Testis (tissue), 3 donors: ENCODE data around the gene CCDC178. TPM values are rescaled to one million over a fixed set of nuclear protein-coding genes. Genes with fewer than 3 reads are reported as not detected.
A peak's percentile ranks its signal among the peaks of the same experiment; 100 is the strongest.

ENCODE experiments used
- DNase-seq: peaks from one replicate; pipeline ENCODE4 v3.0.0-alpha.2; 2019
- H3K27ac ChIP-seq, 2 donors: fragments of 200-600 bp; sonication (generic); one replicate each; pipeline ENCODE4 v1.5.1; 2019
- H3K27me3 ChIP-seq: fragments of 200-600 bp; sonication (generic); one replicate; pipeline ENCODE4 v1.5.1; 2019
- H3K36me3 ChIP-seq: fragments of 200-600 bp; sonication (generic); one replicate; pipeline ENCODE4 v1.5.1; 2017; ENCODE audit warnings: low read depth; ENCODE audit errors: missing control alignments
- H3K4me1 ChIP-seq: fragments of 200-600 bp; sonication (generic); one replicate; pipeline ENCODE4 v1.5.1; 2019
- H3K4me3 ChIP-seq, 2 donors: fragments of 200-600 bp; sonication (generic); one replicate each; pipeline ENCODE4 v1.5.1; 2017 to 2019
- H3K9me3 ChIP-seq: fragments of 200-600 bp; sonication (generic); one replicate; pipeline ENCODE4 v1.5.1; 2017
- POLR2A ChIP-seq: fragments of 450-650 bp; IDR thresholded peaks from one replicate; pipeline ENCODE4 v1.6.1; 2017; ENCODE audit warnings: antibody characterized with exemption, mild to moderate bottlenecking, moderate library complexity
- WGBS, 2 donors: methylation state at CpG; one replicate each; pipeline ENCODE4 v1.1.5; 2018; 5-methylcytosine and 5-hydroxymethylcytosine counted together
- intact Hi-C: fragments of 100-400 bp; cut with DNase I; formaldehyde crosslinking; loops from one replicate; pipeline ENCODE4 v1.15.1; 2023; ENCODE audit warnings: low total_unique reads
- polyA plus RNA-seq: library from polyadenylated mRNA; stranded (reverse); fragments of 350-450 nt; fragmentation: Illumina TruSeq; extraction: RNeasy Lipid Tissue Mini Kit (QIAGEN cat#74804); gene quantifications from one replicate; pipeline ENCODE4 v1.2.3, GENCODE V29; 2014; ENCODE audit warnings: low read depth, low replicate concordance; ENCODE audit not compliant: insufficient read depth
- total RNA-seq, 2 donors: library from RNA; depleted of rRNA; stranded (reverse); fragments of >200 nt; gene quantifications; one replicate each; pipeline ENCODE4 v1.2.3, GENCODE V29; 2016
- TF ChIP-seq, protein P1 (sequence below), 3 experiments: fragments of 450-650 bp in 2 of 3; fragments of 200-600 bp in 1 of 3; sonication (generic) in 1 of 3; IDR thresholded peaks; one replicate each; pipeline ENCODE4 v1.5.1; 2016 to 2019; ENCODE audit warnings: antibody characterized with exemption in 3 of 3, mild to moderate bottlenecking in 2 of 3, moderate library complexity in 1 of 3

Gene CCDC178
- total and polyA plus RNA-seq, 3 donors from 2014 or later: 8.6 to 17.5 (median 10.2) TPM

GRCh38 chr18:33334781-33335180 lies 105.7 kb downstream of the CCDC178 start:
- H3K4me1 ChIP-seq: no peaks in the 10 kb centered on the region
- WGBS, 2 donors: 81 to 88% methylated on average over 3 of the region's 3 CpGs
- no peaks in the 10 kb centered on the region for H3K36me3 ChIP-seq
- H3K9me3 ChIP-seq: no peaks in the 10 kb centered on the region
- no peaks in the 10 kb centered on the region for H3K27me3 ChIP-seq
- H3K27ac ChIP-seq: no peak overlapping the region
- no peak for TF ChIP-seq POLR2A
- TF ChIP-seq, protein P1, sequence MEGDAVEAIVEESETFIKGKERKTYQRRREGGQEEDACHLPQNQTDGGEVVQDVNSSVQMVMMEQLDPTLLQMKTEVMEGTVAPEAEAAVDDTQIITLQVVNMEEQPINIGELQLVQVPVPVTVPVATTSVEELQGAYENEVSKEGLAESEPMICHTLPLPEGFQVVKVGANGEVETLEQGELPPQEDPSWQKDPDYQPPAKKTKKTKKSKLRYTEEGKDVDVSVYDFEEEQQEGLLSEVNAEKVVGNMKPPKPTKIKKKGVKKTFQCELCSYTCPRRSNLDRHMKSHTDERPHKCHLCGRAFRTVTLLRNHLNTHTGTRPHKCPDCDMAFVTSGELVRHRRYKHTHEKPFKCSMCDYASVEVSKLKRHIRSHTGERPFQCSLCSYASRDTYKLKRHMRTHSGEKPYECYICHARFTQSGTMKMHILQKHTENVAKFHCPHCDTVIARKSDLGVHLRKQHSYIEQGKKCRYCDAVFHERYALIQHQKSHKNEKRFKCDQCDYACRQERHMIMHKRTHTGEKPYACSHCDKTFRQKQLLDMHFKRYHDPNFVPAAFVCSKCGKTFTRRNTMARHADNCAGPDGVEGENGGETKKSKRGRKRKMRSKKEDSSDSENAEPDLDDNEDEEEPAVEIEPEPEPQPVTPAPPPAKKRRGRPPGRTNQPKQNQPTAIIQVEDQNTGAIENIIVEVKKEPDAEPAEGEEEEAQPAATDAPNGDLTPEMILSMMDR (IDR thresholded peaks at IDR 0.05): no peak
- intact Hi-C loops: no loop called here
- no peak overlapping the region for H3K4me3 ChIP-seq
- no peak for DNase-seq

DNA sequence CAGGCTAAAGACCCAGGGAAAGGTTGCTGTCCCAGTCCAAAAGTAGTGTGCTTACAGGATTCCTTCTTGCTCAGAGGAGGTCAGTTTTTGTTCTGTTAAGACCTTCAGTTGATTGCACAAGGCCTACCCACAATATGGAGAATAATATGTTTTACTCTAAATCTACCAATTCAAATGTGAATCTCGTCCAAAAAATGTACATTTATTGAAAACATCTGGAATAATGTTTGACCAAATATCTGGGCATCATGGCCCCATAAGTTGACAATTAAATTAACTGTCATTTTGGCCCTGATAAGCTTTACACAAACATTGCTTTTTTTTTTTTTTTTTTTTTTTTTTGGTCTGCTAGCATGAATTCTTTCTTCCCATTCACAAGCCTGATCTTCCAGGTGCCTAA lies 109.8 kb downstream of the CCDC178 start:
- no peak overlapping the region for H3K4me3 ChIP-seq
- no peaks in the 10 kb centered on the region for H3K27me3 ChIP-seq
- DNase-seq: no peak
- 56 to 70% methylated on average over 1 of the region's 1 CpG for WGBS, 2 donors
- no peaks in the 10 kb centered on the region for H3K36me3 ChIP-seq
- H3K27ac ChIP-seq: no peak overlapping the region
- H3K4me1 ChIP-seq: no peaks in the 10 kb centered on the region
- TF ChIP-seq POLR2A: no peak
- TF ChIP-seq, protein P1 (IDR thresholded peaks at IDR 0.05): no peak
- intact Hi-C loops: no loop called here
- H3K9me3 ChIP-seq: no peaks in the 10 kb centered on the region

- WGBS, 2 donors: 84 to 90% methylated on average over 4 of the region's 4 CpGs
- TF ChIP-seq POLR2A: no peak
- TF ChIP-seq, protein P1 (IDR thresholded peaks at IDR 0.05): no peak
- H3K4me3 ChIP-seq: no peak overlapping the region
- DNase-seq: no peak
- H3K9me3 ChIP-seq: no peaks in the 10 kb centered on the region
- no peaks in the 10 kb centered on the region for H3K27me3 ChIP-seq
- no peaks in the 10 kb centered on the region for H3K4me1 ChIP-seq
- H3K27ac ChIP-seq: no peak overlapping the region
- intact Hi-C loops: no loop called here
- H3K36me3 ChIP-seq: no peaks in the 10 kb centered on the region
These were observed 113.5 kb downstream of the CCDC178 start for GRCh38 chr18:33326975-33327374.

DNA sequence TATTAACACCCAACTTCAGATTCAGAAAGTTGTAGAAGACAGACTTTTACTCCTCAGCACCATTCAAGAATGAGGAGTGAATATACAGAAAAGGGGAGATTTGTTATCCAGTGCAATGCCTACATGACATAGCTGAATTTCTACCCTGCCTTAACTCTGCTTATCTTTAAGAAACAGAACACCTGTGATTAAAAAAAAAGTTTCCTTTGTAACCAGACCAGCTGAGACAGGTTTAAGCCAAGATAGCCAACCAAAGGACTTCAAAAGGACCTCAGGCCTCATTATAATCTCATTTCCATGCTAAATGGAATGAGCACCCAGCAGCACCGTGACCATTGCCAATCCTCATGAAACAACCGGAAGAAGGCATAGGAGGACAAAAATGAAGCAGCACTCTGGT lies 122.9 kb downstream of the CCDC178 start:
- Histone ChIP-seq H3K27ac (no peak overlapping the region), H3K27me3 (no peaks in the 10 kb centered on the region), H3K9me3 (no peaks in the 10 kb centered on the region), H3K36me3 (no peaks in the 10 kb centered on the region), H3K4me3 (no peak overlapping the region), H3K4me1 (no peaks in the 10 kb centered on the region)
- no peak for DNase-seq
- intact Hi-C loops: no loop called here
- 89 to 90% methylated on average over 2 of the region's 2 CpGs for WGBS, 2 donors
- TF ChIP-seq, protein P1 (IDR thresholded peaks at IDR 0.05): no peak
- no peak for TF ChIP-seq POLR2A

- Histone ChIP-seq H3K27me3 (no peaks in the 10 kb centered on the region), H3K27ac (no peak overlapping the region), H3K4me1 (no peaks in the 10 kb centered on the region), H3K4me3 (peak overlapping the region; percentile 44), H3K36me3 (no peaks in the 10 kb centered on the region), H3K9me3 (no peaks in the 10 kb centered on the region)
- intact Hi-C loops: no loop called here
- 60 to 79% methylated on average over 2 to 14 of the region's 33 CpGs for WGBS, 2 donors
- no peak for TF ChIP-seq POLR2A
- TF ChIP-seq, protein P1 (IDR thresholded peaks at IDR 0.05): no peak
- peak; percentile 32 for DNase-seq
These were observed 124.4 kb downstream of the CCDC178 start for GRCh38 chr18:33316146-33316587.
